Lung (tissue), 12 donors: ENCODE results near the gene CREB5. TPM values are rescaled to one million over a fixed set of nuclear protein-coding genes. Genes with fewer than 3 reads are reported as not detected.

ENCODE experiments used
- ATAC-seq: fragments of 200-7000 bp; cut with Tn5 transposase; one replicate; pipeline ENCODE4 v1.9.1; 2020; ENCODE audit warnings: moderate number of reproducible peaks; ENCODE audit not compliant: insufficient read depth, low FRiP score
- DNase-seq, 3 donors: peaks; one replicate each; pipeline ENCODE4 v3.0.0-alpha.2; 2013 to 2017
- H3K27ac ChIP-seq, 2 donors: one replicate each; pipeline ENCODE4 v1.5.1; 2013; ENCODE audit warnings: mild to moderate bottlenecking in 2 of 2, moderate library complexity in 2 of 2, control low read depth in 1 of 2, inconsistent platforms in 1 of 2, low read depth in 1 of 2, low read length in 1 of 2
- H3K27me3 ChIP-seq, 3 donors: one replicate each; pipeline ENCODE4 v1.5.1; 2013; ENCODE audit warnings: low read length in 2 of 3; ENCODE audit not compliant: control insufficient read depth in 3 of 3, insufficient read depth in 3 of 3
- H3K36me3 ChIP-seq, 4 donors: one replicate each; pipeline ENCODE4 v1.5.1; 2013; ENCODE audit warnings: low read length in 4 of 4, mild to moderate bottlenecking in 1 of 4, moderate library complexity in 1 of 4; ENCODE audit not compliant: control insufficient read depth in 4 of 4, insufficient read depth in 4 of 4
- H3K4me1 ChIP-seq, 5 donors: one replicate each; pipeline ENCODE4 v1.5.1; 2013; ENCODE audit warnings: low read length in 5 of 5, mild to moderate bottlenecking in 2 of 5, moderate library complexity in 1 of 5; ENCODE audit not compliant: control insufficient read depth in 5 of 5, insufficient read depth in 5 of 5
- H3K4me3 ChIP-seq: one replicate; pipeline ENCODE4 v1.5.1; 2013; ENCODE audit warnings: mild to moderate bottlenecking, control low read depth, moderate library complexity
- H3K9ac ChIP-seq, 2 donors: one replicate each; pipeline ENCODE4 v1.5.1; 2013; ENCODE audit warnings: low read length in 2 of 2, control low read depth in 1 of 2; ENCODE audit not compliant: insufficient read depth in 1 of 2
- H3K9me3 ChIP-seq, 4 donors: one replicate each; pipeline ENCODE4 v1.5.1; 2013; ENCODE audit warnings: low read length in 3 of 4, mild to moderate bottlenecking in 1 of 4, moderate library complexity in 1 of 4; ENCODE audit not compliant: control insufficient read depth in 4 of 4, insufficient read depth in 3 of 4
- CTCF ChIP-seq: IDR thresholded peaks from 2 replicates; pipeline ENCODE4 v1.5.1; 2012; ENCODE audit warnings: mild to moderate bottlenecking; ENCODE audit errors: control extremely low read depth, extremely low read depth
- WGBS, 2 donors: extraction: QIAGEN DNeasy Blood & Tissue Kit; methylation state at CpG; one replicate each; pipeline ENCODE4 v1.1.7; 2013; 5-methylcytosine and 5-hydroxymethylcytosine counted together
- polyA plus RNA-seq, 2 donors: library from polyadenylated mRNA; stranded (reverse); fragments of 200-250 nt; gene quantifications; one replicate each; pipeline ENCODE4 v1.2.1, GENCODE V29; 2013
- total RNA-seq, 2 donors: library from RNA; depleted of rRNA in 1 of 2; stranded (reverse); fragments of >200 nt in 1 of 2; gene quantifications; one replicate each; pipeline ENCODE4 v1.2.1, GENCODE V29; 2014 to 2021
- donor health status: control.
- donor health status: control.
- donor health status: Bipolar disorder and iron deficiency.
- donor health status: healthy.
- donor health status: DM: yes; HTN: yes; CAD: no.

Gene CREB5
- total and polyA plus RNA-seq, 4 donors, result 2.7 to 23.1 (median 9.6) TPM

GRCh38 chr7:28722684-28723083 is 310.4 kb downstream of the CREB5 start:
- Histone ChIP-seq H3K9me3 (no peaks in the 10 kb centered on the region), H3K27me3 (no peaks in the 10 kb centered on the region), H3K4me1 (peaks cover 0 to 12% (median 5%) of the 10 kb centered on the region in 5 donors), H3K4me3 (no peak overlapping the region), H3K9ac (no peak overlapping the region), H3K27ac (no peak overlapping the region), H3K36me3 (peaks cover 0 to 14% (median 4%) of the 10 kb centered on the region in 4 donors)
- TF ChIP-seq CTCF, result no peak
- 78 to 96% methylated on average over 4 of the region's 4 CpGs for WGBS, 2 donors
- ATAC-seq, result no peak
- no peak for DNase-seq

DNA sequence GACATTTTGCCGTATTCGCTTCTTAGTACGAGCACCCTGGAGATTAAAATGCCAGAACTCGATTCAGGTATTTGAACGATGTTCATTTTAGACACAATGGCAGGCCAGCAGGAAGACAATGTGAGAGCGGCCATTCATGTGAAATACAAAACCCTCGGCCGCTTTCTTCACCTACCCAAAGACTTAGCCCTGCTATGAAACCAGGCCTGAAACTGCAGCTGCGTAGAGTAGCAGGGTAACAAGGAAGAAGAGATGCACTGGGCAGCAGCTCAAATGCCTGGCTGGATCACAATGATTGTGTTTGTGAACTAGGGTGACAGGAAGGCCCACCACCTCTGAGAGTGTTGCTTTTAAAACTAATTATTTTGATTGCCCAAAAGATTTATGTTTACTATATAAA is 311.0 kb downstream of the CREB5 start:
- H3K4me1 ChIP-seq, result peaks cover 0 to 6% (median 4%) of the 10 kb centered on the region in 5 donors
- DNase-seq (no peak), ATAC-seq (no peak)
- no peak overlapping the region for H3K27ac ChIP-seq
- no peak overlapping the region for H3K9ac ChIP-seq
- no peak for TF ChIP-seq CTCF
- 84 to 90% methylated on average over 9 of the region's 9 CpGs for WGBS, 2 donors
- H3K27me3 ChIP-seq, result no peaks in the 10 kb centered on the region
- peaks cover 0 to 1% (median 0%) of the 10 kb centered on the region in 4 donors for H3K9me3 ChIP-seq
- H3K4me3 ChIP-seq, result no peak overlapping the region
- H3K36me3 ChIP-seq, result peaks cover 0 to 14% (median 4%) of the 10 kb centered on the region in 4 donors

DNA sequence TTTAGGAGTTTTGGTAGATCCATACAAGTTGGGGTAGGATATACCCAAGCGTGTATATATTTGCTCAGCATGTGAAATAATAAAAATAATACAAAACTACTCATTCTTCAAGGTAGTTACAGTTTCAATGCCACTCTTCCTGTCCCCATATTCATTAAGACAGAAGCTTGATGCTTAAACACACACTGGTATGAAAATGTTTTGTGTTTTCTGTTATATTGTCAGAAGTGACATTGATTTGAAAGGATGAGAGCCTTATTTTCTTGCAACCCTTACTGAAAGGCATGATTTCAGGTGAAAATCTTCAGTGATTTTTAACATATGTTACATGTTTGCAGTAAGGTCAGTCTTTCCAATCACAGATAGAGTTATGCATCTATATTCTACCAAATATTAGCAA is 312.2 kb downstream of the CREB5 start:
- Histone ChIP-seq H3K4me3 (no peak overlapping the region), H3K9me3 (peaks cover 0 to 1% (median 0%) of the 10 kb centered on the region in 4 donors), H3K9ac (no peak overlapping the region), H3K36me3 (peaks cover 0 to 14% (median 2%) of the 10 kb centered on the region in 4 donors), H3K27me3 (no peaks in the 10 kb centered on the region), H3K4me1 (peaks cover 0 to 3% (median 0%) of the 10 kb centered on the region in 5 donors), H3K27ac (no peak overlapping the region)
- TF ChIP-seq CTCF, result no peak
- DNase-seq (no peak), ATAC-seq (no peak)
- 92 to 93% methylated on average over 1 of the region's 1 CpG for WGBS, 2 donors
